HG02840 (cell line): ENCODE data around the gene SPATA9.
"Not testable (repeated sequence)": the region's sequence is repeated elsewhere in the genome, so short reads cannot be mapped to it uniquely, and the experiment has no call there.

Source experiments
- ATAC-seq: cut with Tn5 transposase; IDR thresholded peaks from one replicate; pipeline ENCODE4 v1.9.1; 2021; ENCODE audit warnings: mild to moderate bottlenecking, moderate library complexity, moderate number of reproducible peaks; ENCODE audit not compliant: unreplicated experiment, low FRiP score

The SPATA9 gene

GRCh38 chr5:95718203-95718602 lies 35.4 kb upstream of the SPATA9 start:
- peak; percentile 88 for ATAC-seq

- ATAC-seq: no peak
Measured at GRCh38 chr5:95717439-95717838, 34.6 kb upstream of the SPATA9 start.

- ATAC-seq: no peak
Measured at GRCh38 chr5:95715799-95716461, 33.1 kb upstream of the SPATA9 start.

GRCh38 chr5:95713960-95714710 lies 31.3 kb upstream of the SPATA9 start:
- ATAC-seq: no peak

- ATAC-seq: not testable (repeated sequence)
Measured at GRCh38 chr5:95713246-95713645, 30.5 kb upstream of the SPATA9 start.

GRCh38 chr5:95712347-95712958 lies 29.7 kb upstream of the SPATA9 start:
- no peak for ATAC-seq

- no peak for ATAC-seq
Measured at GRCh38 chr5:95711501-95712346, 28.9 kb upstream of the SPATA9 start.

GRCh38 chr5:95710651-95711500 lies 28.1 kb upstream of the SPATA9 start:
- ATAC-seq: not testable (repeated sequence)

- no peak for ATAC-seq
Measured at GRCh38 chr5:95709967-95710650, 27.3 kb upstream of the SPATA9 start.

GRCh38 chr5:95708876-95709275 lies 26.1 kb upstream of the SPATA9 start:
- no peak for ATAC-seq

- not testable (repeated sequence) for ATAC-seq
Measured at GRCh38 chr5:95707534-95708188, 24.9 kb upstream of the SPATA9 start.

- no peak for ATAC-seq
Measured at GRCh38 chr5:95707055-95707454, 24.3 kb upstream of the SPATA9 start.

- ATAC-seq: not testable (repeated sequence)
Measured at GRCh38 chr5:95706196-95706595, 23.4 kb upstream of the SPATA9 start.

GRCh38 chr5:95704150-95704549 lies 21.4 kb upstream of the SPATA9 start:
- ATAC-seq: no peak

- no peak for ATAC-seq
Measured at GRCh38 chr5:95701074-95701473, 18.3 kb upstream of the SPATA9 start.

GRCh38 chr5:95699337-95699736 lies 16.5 kb upstream of the SPATA9 start:
- ATAC-seq: no peak

- no peak for ATAC-seq
Measured at GRCh38 chr5:95697781-95698681, 15.2 kb upstream of the SPATA9 start.

GRCh38 chr5:95690333-95690732 lies 7.5 kb upstream of the SPATA9 start:
- ATAC-seq: no peak
